ENCODE measurements around the gene CDH5. TPM values are rescaled to one million over a fixed set of nuclear protein-coding genes. Genes with fewer than 3 reads are reported as not detected.
A peak's percentile ranks its signal among the peaks of the same experiment; 100 is the strongest.

Gene CDH5
- total RNA-seq, 5 donors from 2014 or later (not counting 1 experiment from before 2014, with no cell fraction given): 0.10 to 0.20 TPM; not detected in 3

GRCh38 chr16:66389256-66390176, 23.0 kb downstream of the CDH5 start:
- DNase-seq: peak in 1 of 35 experiments; percentile 5
- Mint-ChIP-seq H3K27ac (no peak overlapping the region), H3K4me1 (no peaks in the 10 kb centered on the region), H3K27me3 (peaks cover 0 to 12% of the 10 kb centered on the region in 2 donors), H3K4me3 (no peak overlapping the region), H3K9me3 (no peaks in the 10 kb centered on the region), H3K36me3 (no peaks in the 10 kb centered on the region)
- Histone ChIP-seq H3K36me3 (ENCODE audit: control insufficient read depth in 2 of 2, extremely low read depth in 1 of 2, insufficient read depth in 1 of 2, low read length in 1 of 2) (no peaks in the 10 kb centered on the region), H3K9me3 (no peaks in the 10 kb centered on the region), H3K4me1 (ENCODE audit: control insufficient read depth in 1 of 2, extremely low read depth in 1 of 2, insufficient read depth in 2 of 2, low read length in 2 of 2) (no peaks in the 10 kb centered on the region), H3K4me3 (ENCODE audit: control insufficient read depth in 1 of 2, extremely low read depth in 1 of 2, low read length in 1 of 2) (no peak overlapping the region), H3K27me3 (replicated peaks in 1 of 2; ENCODE audit: control insufficient read depth in 2 of 2, extremely low read depth in 1 of 2, insufficient read depth in 2 of 2, low read length in 1 of 2) (peaks cover 0 to 22% of the 10 kb centered on the region in 2 experiments), H3K27ac (ENCODE audit: low read length) (no peak overlapping the region)
- ATAC-seq (replicated peaks in 1 of 4): no peak
- ChIA-PET POLR2A (no interaction called here), CTCF (interaction anchor here (0.5 to 0.6 kb wide), 2 partner anchors 162 to 388 kb away, joined by 4 read pairs; no protein-coding TSS in a partner anchor)
- 88% methylated on average over 5 of the region's 13 CpGs for whole genome bisulfite sequencing (ENCODE audit: insufficient coverage)

GRCh38 chr16:66390346-66391108, 24.0 kb downstream of the CDH5 start:
- no peak overlapping the region for H3K4me3 Mint-ChIP-seq
- H3K27me3 Mint-ChIP-seq: peaks cover 0 to 12% of the 10 kb centered on the region in 2 donors
- no peak overlapping the region for H3K27ac Mint-ChIP-seq
- no peaks in the 10 kb centered on the region for H3K4me1 ChIP-seq (ENCODE audit: control insufficient read depth in 1 of 2, extremely low read depth in 1 of 2, insufficient read depth in 2 of 2, low read length in 2 of 2)
- no peaks in the 10 kb centered on the region for H3K36me3 Mint-ChIP-seq
- H3K27ac ChIP-seq (ENCODE audit: low read length): no peak overlapping the region
- POLR2A ChIA-PET: no interaction called here
- no peaks in the 10 kb centered on the region for H3K9me3 ChIP-seq
- no peaks in the 10 kb centered on the region for H3K4me1 Mint-ChIP-seq
- H3K27me3 ChIP-seq (replicated peaks in 1 of 2; ENCODE audit: control insufficient read depth in 2 of 2, extremely low read depth in 1 of 2, insufficient read depth in 2 of 2, low read length in 1 of 2): peaks cover 0 to 22% of the 10 kb centered on the region in 2 experiments
- DNase-seq (no peak), ATAC-seq (replicated peaks in 1 of 4) (no peak)
- CTCF ChIA-PET: interaction anchor here in 1 of 2 donors (0.5 kb wide), 1 partner anchor 161 kb away, joined by 4 read pairs; no protein-coding TSS in a partner anchor
- WGBS (ENCODE audit: insufficient coverage): 83% methylated on average over 13 of the region's 14 CpGs
- no peaks in the 10 kb centered on the region for H3K36me3 ChIP-seq (ENCODE audit: control insufficient read depth in 2 of 2, extremely low read depth in 1 of 2, insufficient read depth in 1 of 2, low read length in 1 of 2)
- no peaks in the 10 kb centered on the region for H3K9me3 Mint-ChIP-seq
- no peak overlapping the region for H3K4me3 ChIP-seq (ENCODE audit: control insufficient read depth in 1 of 2, extremely low read depth in 1 of 2, low read length in 1 of 2)

GRCh38 chr16:66391726-66392670, 25.5 kb downstream of the CDH5 start:
- H3K36me3 Mint-ChIP-seq: no peaks in the 10 kb centered on the region
- H3K27me3 Mint-ChIP-seq: peaks cover 0 to 14% of the 10 kb centered on the region in 2 donors
- ChIA-PET CTCF (no interaction called here), POLR2A (no interaction called here)
- no peaks in the 10 kb centered on the region for H3K9me3 Mint-ChIP-seq
- DNase-seq (no peak), ATAC-seq (replicated peaks in 1 of 4) (no peak)
- Histone ChIP-seq H3K4me3 (ENCODE audit: control insufficient read depth in 1 of 2, extremely low read depth in 1 of 2, low read length in 1 of 2) (no peak overlapping the region), H3K27me3 (replicated peaks in 1 of 2; ENCODE audit: control insufficient read depth in 2 of 2, extremely low read depth in 1 of 2, insufficient read depth in 2 of 2, low read length in 1 of 2) (peaks cover 0 to 19% of the 10 kb centered on the region in 2 experiments), H3K27ac (ENCODE audit: low read length) (no peak overlapping the region), H3K9me3 (no peaks in the 10 kb centered on the region), H3K4me1 (ENCODE audit: control insufficient read depth in 1 of 2, extremely low read depth in 1 of 2, insufficient read depth in 2 of 2, low read length in 2 of 2) (no peaks in the 10 kb centered on the region), H3K36me3 (ENCODE audit: control insufficient read depth in 2 of 2, extremely low read depth in 1 of 2, insufficient read depth in 1 of 2, low read length in 1 of 2) (no peaks in the 10 kb centered on the region)
- H3K4me1 Mint-ChIP-seq: no peaks in the 10 kb centered on the region
- whole genome bisulfite sequencing (ENCODE audit: insufficient coverage): 82% methylated on average over 11 of the region's 18 CpGs
- no peak overlapping the region for H3K4me3 Mint-ChIP-seq
- H3K27ac Mint-ChIP-seq: no peak overlapping the region

GRCh38 chr16:66395806-66396555, 29.5 kb downstream of the CDH5 start:
- H3K4me1 ChIP-seq (ENCODE audit: control insufficient read depth in 1 of 2, extremely low read depth in 1 of 2, insufficient read depth in 2 of 2, low read length in 2 of 2): no peaks in the 10 kb centered on the region
- peaks cover 0 to 22% of the 10 kb centered on the region in 2 experiments for H3K27me3 ChIP-seq (replicated peaks in 1 of 2; ENCODE audit: control insufficient read depth in 2 of 2, extremely low read depth in 1 of 2, insufficient read depth in 2 of 2, low read length in 1 of 2)
- WGBS (ENCODE audit: insufficient coverage): 81% methylated on average over 6 of the region's 7 CpGs
- Mint-ChIP-seq H3K4me1 (no peaks in the 10 kb centered on the region), H3K27ac (no peak overlapping the region), H3K27me3 (peaks cover 0 to 6% of the 10 kb centered on the region in 2 donors), H3K36me3 (no peaks in the 10 kb centered on the region), H3K4me3 (no peak overlapping the region), H3K9me3 (no peaks in the 10 kb centered on the region)
- no peak overlapping the region for H3K27ac ChIP-seq (ENCODE audit: low read length)
- no peak overlapping the region for H3K4me3 ChIP-seq (ENCODE audit: control insufficient read depth in 1 of 2, extremely low read depth in 1 of 2, low read length in 1 of 2)
- DNase-seq (no peak), ATAC-seq (replicated peaks in 1 of 4) (no peak)
- CTCF ChIA-PET: no interaction called here
- POLR2A ChIA-PET: no interaction called here
- no peaks in the 10 kb centered on the region for H3K36me3 ChIP-seq (ENCODE audit: control insufficient read depth in 2 of 2, extremely low read depth in 1 of 2, insufficient read depth in 1 of 2, low read length in 1 of 2)
- no peaks in the 10 kb centered on the region for H3K9me3 ChIP-seq

- Histone ChIP-seq H3K27ac (ENCODE audit: low read length) (no peak overlapping the region), H3K4me3 (ENCODE audit: control insufficient read depth in 1 of 2, extremely low read depth in 1 of 2, low read length in 1 of 2) (no peak overlapping the region), H3K4me1 (ENCODE audit: control insufficient read depth in 1 of 2, extremely low read depth in 1 of 2, insufficient read depth in 2 of 2, low read length in 2 of 2) (no peaks in the 10 kb centered on the region), H3K9me3 (no peaks in the 10 kb centered on the region), H3K36me3 (ENCODE audit: control insufficient read depth in 2 of 2, extremely low read depth in 1 of 2, insufficient read depth in 1 of 2, low read length in 1 of 2) (no peaks in the 10 kb centered on the region), H3K27me3 (replicated peaks in 1 of 2; ENCODE audit: control insufficient read depth in 2 of 2, extremely low read depth in 1 of 2, insufficient read depth in 2 of 2, low read length in 1 of 2) (peaks cover 0 to 28% of the 10 kb centered on the region in 2 experiments)
- POLR2A ChIA-PET: no interaction called here
- ATAC-seq (replicated peaks in 1 of 4) (no peak), DNase-seq (no peak)
- Mint-ChIP-seq H3K9me3 (no peaks in the 10 kb centered on the region), H3K27ac (no peak overlapping the region), H3K4me1 (no peaks in the 10 kb centered on the region), H3K27me3 (peaks cover 0 to 8% of the 10 kb centered on the region in 2 donors), H3K36me3 (no peaks in the 10 kb centered on the region), H3K4me3 (no peak overlapping the region)
- CTCF ChIA-PET: no interaction called here
- WGBS (ENCODE audit: insufficient coverage): 90% methylated on average over 2 of the region's 5 CpGs
These were observed 31.4 kb downstream of the CDH5 start for GRCh38 chr16:66397736-66398433.

Data from T-cell (primary cell).